ENCODE data around the gene IARS1.
A peak's percentile ranks its signal among the peaks of the same experiment; 100 is the strongest.

IARS1 gene

GRCh38 chr9:92325991-92326500 lies 32.5 kb upstream of the IARS1 start:
- DNase-seq (ENCODE audit: low read depth, low spot score), result no peak
- Histone ChIP-seq H3K9me3 (ENCODE audit: low read depth, low read length) (no peaks in the 10 kb centered on the region), H3K9ac (ENCODE audit: insufficient read length) (peak overlapping the region; percentile 96), H3K4me3 (peak overlapping the region; percentile 96), H3K36me3 (ENCODE audit: insufficient read depth, low read length) (peaks cover 20% of the 10 kb centered on the region), H3K27ac (no peak overlapping the region)
- TF ChIP-seq POLR2AphosphoS5 (IDR thresholded peaks at IDR 0.05; ENCODE audit: borderline replicate concordance, low read depth, low read length), result no peak
- TF ChIP-seq EZH2 (IDR thresholded peaks at IDR 0.05), result no peak
- TF ChIP-seq FOXP2 (optimal IDR thresholded peaks at IDR 0.05; ENCODE audit: control extremely low read depth, extremely low read length, insufficient read depth), result no peak

- Histone ChIP-seq H3K9me3 (ENCODE audit: low read depth, low read length) (no peaks in the 10 kb centered on the region), H3K9ac (ENCODE audit: insufficient read length) (peak within 1 kb of the TSS; percentile 96), H3K36me3 (ENCODE audit: insufficient read depth, low read length) (peaks cover 22% of the 10 kb centered on the region), H3K4me3 (peak within 1 kb of the TSS; percentile 96), H3K27ac (peak within 1 kb of the TSS; percentile 92)
- DNase-seq (ENCODE audit: low read depth, low spot score), result peak; percentile 81
- TF ChIP-seq POLR2AphosphoS5 (IDR thresholded peaks at IDR 0.05; ENCODE audit: borderline replicate concordance, low read depth, low read length) (peak; percentile 96), EZH2 (IDR thresholded peaks at IDR 0.05) (no peak)
Measured at GRCh38 chr9:92325269-92325990, 31.9 kb upstream of the IARS1 start, which contains the start of the genes CENPP and NOL8. TSS of gene CENPP (plus strand) at chr9:92325953. TSS of gene NOL8 (minus strand) at chr9:92325350. CDS start at chr9:92324161, 1,189 bp downstream.

DNA sequence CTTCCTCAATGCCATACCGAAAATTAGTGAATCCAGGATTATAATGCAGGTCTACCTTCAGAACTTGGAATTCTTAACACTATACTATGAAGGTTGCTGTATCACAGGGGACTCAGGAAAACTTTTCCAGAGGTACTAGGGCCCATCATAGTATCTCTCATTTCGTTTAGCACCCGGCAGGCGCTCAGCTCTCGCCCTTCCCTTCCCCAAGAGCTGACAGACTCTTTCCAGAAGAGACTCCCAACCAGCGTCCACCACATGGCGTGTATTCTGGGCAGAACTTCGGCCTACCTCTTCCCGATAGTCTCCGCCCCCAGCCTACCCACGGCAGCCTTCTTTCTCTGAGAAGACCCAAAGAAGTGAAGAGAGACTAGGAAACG lies 31.4 kb upstream of the IARS1 start:
- DNase-seq (ENCODE audit: low read depth, low spot score), result no peak
- TF ChIP-seq FOXP2 (optimal IDR thresholded peaks at IDR 0.05; ENCODE audit: control extremely low read depth, extremely low read length, insufficient read depth) (no peak), POLR2AphosphoS5 (IDR thresholded peaks at IDR 0.05; ENCODE audit: borderline replicate concordance, low read depth, low read length) (no peak), EZH2 (IDR thresholded peaks at IDR 0.05) (no peak)
- H3K9me3 ChIP-seq (ENCODE audit: low read depth, low read length), result no peaks in the 10 kb centered on the region
- H3K27ac ChIP-seq, result peak overlapping the region; percentile 92
- peak overlapping the region; percentile 96 for H3K4me3 ChIP-seq
- peaks cover 26% of the 10 kb centered on the region for H3K36me3 ChIP-seq (ENCODE audit: insufficient read depth, low read length)
- H3K9ac ChIP-seq (ENCODE audit: insufficient read length), result peak overlapping the region; percentile 96

- peak overlapping the region; percentile 96 for H3K4me3 ChIP-seq
- DNase-seq (ENCODE audit: low read depth, low spot score), result no peak
- H3K9ac ChIP-seq (ENCODE audit: insufficient read length), result peak overlapping the region; percentile 96
- H3K27ac ChIP-seq, result no peak overlapping the region
- no peaks in the 10 kb centered on the region for H3K9me3 ChIP-seq (ENCODE audit: low read depth, low read length)
- no peak for TF ChIP-seq POLR2AphosphoS5 (IDR thresholded peaks at IDR 0.05; ENCODE audit: borderline replicate concordance, low read depth, low read length)
- TF ChIP-seq FOXP2 (optimal IDR thresholded peaks at IDR 0.05; ENCODE audit: control extremely low read depth, extremely low read length, insufficient read depth), result no peak
- TF ChIP-seq EZH2 (IDR thresholded peaks at IDR 0.05), result no peak
- H3K36me3 ChIP-seq (ENCODE audit: insufficient read depth, low read length), result peaks cover 31% of the 10 kb centered on the region
Measured at GRCh38 chr9:92324431-92324830, 30.9 kb upstream of the IARS1 start.

GRCh38 chr9:92315456-92315855 lies 22.0 kb upstream of the IARS1 start:
- no peak for DNase-seq (ENCODE audit: low read depth, low spot score)
- no peaks in the 10 kb centered on the region for H3K9me3 ChIP-seq (ENCODE audit: low read depth, low read length)
- H3K4me3 ChIP-seq, result no peak overlapping the region
- no peak overlapping the region for H3K9ac ChIP-seq (ENCODE audit: insufficient read length)
- TF ChIP-seq FOXP2 (optimal IDR thresholded peaks at IDR 0.05; ENCODE audit: control extremely low read depth, extremely low read length, insufficient read depth), result no peak
- no peak for TF ChIP-seq EZH2 (IDR thresholded peaks at IDR 0.05)
- TF ChIP-seq POLR2AphosphoS5 (IDR thresholded peaks at IDR 0.05; ENCODE audit: borderline replicate concordance, low read depth, low read length), result no peak
- H3K27ac ChIP-seq, result no peak overlapping the region
- peaks cover 64% of the 10 kb centered on the region for H3K36me3 ChIP-seq (ENCODE audit: insufficient read depth, low read length)

GRCh38 chr9:92313624-92314012 lies 20.1 kb upstream of the IARS1 start:
- TF ChIP-seq POLR2AphosphoS5 (IDR thresholded peaks at IDR 0.05; ENCODE audit: borderline replicate concordance, low read depth, low read length) (no peak), FOXP2 (optimal IDR thresholded peaks at IDR 0.05; ENCODE audit: control extremely low read depth, extremely low read length, insufficient read depth) (no peak), EZH2 (IDR thresholded peaks at IDR 0.05) (no peak)
- no peaks in the 10 kb centered on the region for H3K9me3 ChIP-seq (ENCODE audit: low read depth, low read length)
- no peak overlapping the region for H3K4me3 ChIP-seq
- no peak overlapping the region for H3K27ac ChIP-seq
- no peak overlapping the region for H3K9ac ChIP-seq (ENCODE audit: insufficient read length)
- DNase-seq (ENCODE audit: low read depth, low spot score), result no peak
- peaks cover 66% of the 10 kb centered on the region for H3K36me3 ChIP-seq (ENCODE audit: insufficient read depth, low read length)

DNA sequence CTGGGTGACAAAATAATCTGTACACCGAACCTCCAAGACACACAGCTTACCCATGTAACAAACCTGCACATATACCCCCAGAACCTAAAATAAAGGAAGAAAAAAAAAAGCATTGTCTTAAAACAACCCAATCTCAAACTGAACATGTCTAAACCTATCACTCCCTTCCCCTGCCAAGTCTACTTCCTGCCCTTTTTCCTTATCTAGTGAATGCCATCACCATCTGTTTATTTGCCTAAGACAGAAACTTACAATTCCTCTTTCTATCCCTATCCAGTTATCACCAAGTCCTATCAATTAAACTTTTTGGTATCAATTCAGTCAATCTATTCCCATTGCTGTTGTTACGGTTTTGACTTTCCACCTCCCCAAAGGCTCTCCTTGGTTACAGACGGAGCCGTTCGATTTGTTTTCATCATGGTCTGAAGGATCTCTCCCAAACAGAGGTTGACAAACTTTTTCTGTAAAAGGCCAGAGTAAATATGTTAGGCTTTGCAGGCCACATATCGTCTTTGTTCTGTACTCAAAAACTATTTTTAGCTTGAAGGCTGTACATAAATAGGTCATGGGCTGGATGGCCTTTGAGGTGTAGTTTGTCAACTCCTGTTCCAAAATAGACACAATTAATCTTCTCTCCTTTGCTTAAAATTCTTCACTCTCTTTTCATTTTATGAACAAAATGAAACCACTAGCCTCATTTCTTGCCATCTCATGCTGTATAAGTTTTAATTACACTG lies 19.6 kb upstream of the IARS1 start:
- Histone ChIP-seq H3K4me3 (no peak overlapping the region), H3K9me3 (ENCODE audit: low read depth, low read length) (no peaks in the 10 kb centered on the region), H3K9ac (ENCODE audit: insufficient read length) (no peak overlapping the region), H3K27ac (no peak overlapping the region), H3K36me3 (ENCODE audit: insufficient read depth, low read length) (peaks cover 65% of the 10 kb centered on the region)
- no peak for DNase-seq (ENCODE audit: low read depth, low spot score)
- no peak for TF ChIP-seq POLR2AphosphoS5 (IDR thresholded peaks at IDR 0.05; ENCODE audit: borderline replicate concordance, low read depth, low read length)
- no peak for TF ChIP-seq FOXP2 (optimal IDR thresholded peaks at IDR 0.05; ENCODE audit: control extremely low read depth, extremely low read length, insufficient read depth)
- no peak for TF ChIP-seq EZH2 (IDR thresholded peaks at IDR 0.05)

GRCh38 chr9:92310562-92310961 lies 17.1 kb upstream of the IARS1 start:
- DNase-seq (ENCODE audit: low read depth, low spot score), result no peak
- H3K9me3 ChIP-seq (ENCODE audit: low read depth, low read length), result no peaks in the 10 kb centered on the region
- H3K4me3 ChIP-seq, result no peak overlapping the region
- no peak overlapping the region for H3K9ac ChIP-seq (ENCODE audit: insufficient read length)
- no peak for TF ChIP-seq EZH2 (IDR thresholded peaks at IDR 0.05)
- peaks cover 67% of the 10 kb centered on the region for H3K36me3 ChIP-seq (ENCODE audit: insufficient read depth, low read length)
- H3K27ac ChIP-seq, result no peak overlapping the region
